Measurements from ENCODE around the gene SLC26A11. TPM values are rescaled to one million over a fixed set of nuclear protein-coding genes. Genes with fewer than 3 reads are reported as not detected.
"Not testable (repeated sequence)": the region's sequence is repeated elsewhere in the genome, so short reads cannot be mapped to it uniquely, and the experiment has no call there.

The SLC26A11 gene
- total RNA-seq, 1 donor from 2014 or later = 12.2 TPM

- intact Hi-C loops (cut with micrococcal nuclease) = loop anchor here (1.0 to 2.0 kb wide), 3 partner anchors 57 to 379 kb away; no protein-coding TSS in a partner anchor
Measured at GRCh38 chr17:80195671-80196529, 24.3 kb upstream of the SLC26A11 start.

- intact Hi-C loops (cut with micrococcal nuclease) = loop anchor here (1.0 to 2.0 kb wide), 3 partner anchors 57 to 379 kb away; no protein-coding TSS in a partner anchor
Measured at GRCh38 chr17:80196652-80197051, 23.6 kb upstream of the SLC26A11 start.

- intact Hi-C loops (cut with micrococcal nuclease) = no loop called here
Measured at GRCh38 chr17:80198144-80198661, 22.0 kb upstream of the SLC26A11 start.

GRCh38 chr17:80199295-80199694 is 20.9 kb upstream of the SLC26A11 start:
- intact Hi-C loops (cut with micrococcal nuclease) = not testable (repeated sequence)

- intact Hi-C loops (cut with micrococcal nuclease) = no loop called here
Measured at GRCh38 chr17:80201446-80201845, 18.8 kb upstream of the SLC26A11 start.

- intact Hi-C loops (cut with micrococcal nuclease) = no loop called here
Measured at GRCh38 chr17:80202197-80202596, 18.0 kb upstream of the SLC26A11 start.

- intact Hi-C loops (cut with micrococcal nuclease) = no loop called here
Measured at GRCh38 chr17:80203471-80203963, 16.7 kb upstream of the SLC26A11 start.

GRCh38 chr17:80204626-80205468 is 15.4 kb upstream of the SLC26A11 start:
- intact Hi-C loops (cut with micrococcal nuclease) = no loop called here

GRCh38 chr17:80205811-80206210 is 14.4 kb upstream of the SLC26A11 start:
- intact Hi-C loops (cut with micrococcal nuclease) = no loop called here

GRCh38 chr17:80208050-80208449 is 12.2 kb upstream of the SLC26A11 start:
- intact Hi-C loops (cut with micrococcal nuclease) = no loop called here

- intact Hi-C loops (cut with micrococcal nuclease) = no loop called here
Measured at GRCh38 chr17:80209765-80210164, 10.5 kb upstream of the SLC26A11 start.

- intact Hi-C loops (cut with micrococcal nuclease) = no loop called here
Measured at GRCh38 chr17:80210348-80211108, 9.7 kb upstream of the SLC26A11 start.

GRCh38 chr17:80212109-80212508 is 8.1 kb upstream of the SLC26A11 start:
- intact Hi-C loops (cut with micrococcal nuclease) = no loop called here

- intact Hi-C loops (cut with micrococcal nuclease) = no loop called here
Measured at GRCh38 chr17:80212511-80212910, 7.7 kb upstream of the SLC26A11 start.

- intact Hi-C loops (cut with micrococcal nuclease) = no loop called here
Measured at GRCh38 chr17:80212962-80213642, 7.1 kb upstream of the SLC26A11 start.

- intact Hi-C loops (cut with micrococcal nuclease) = no loop called here
Measured at GRCh38 chr17:80213643-80213975, 6.6 kb upstream of the SLC26A11 start.

- intact Hi-C loops (cut with micrococcal nuclease) = no loop called here
Measured at GRCh38 chr17:80214012-80214877, 6.0 kb upstream of the SLC26A11 start.

GRCh38 chr17:80214878-80215210 is 5.4 kb upstream of the SLC26A11 start:
- intact Hi-C loops (cut with micrococcal nuclease) = no loop called here

Measured in T-helper 1 cell treated with Interleukin-12 subunit alpha and Interleukin-12 subunit beta and Interleukin-4 antibody, amounts not matched to agents 30 ng/mL and 1 ng/mL, for 36 hours (primary cell).